GM15510 (cell line): ENCODE results near the gene TRIM7.
"Not testable (repeated sequence)": the region's sequence is repeated elsewhere in the genome, so short reads cannot be mapped to it uniquely, and the experiment has no call there.

Experiments
- POLR2A ChIP-seq: IDR thresholded peaks from 3 replicates; pipeline ENCODE4 v1.6.1; 2011; ENCODE audit warnings: borderline replicate concordance; ENCODE audit not compliant: insufficient read length; ENCODE audit errors: extremely low read depth

Gene TRIM7

DNA sequence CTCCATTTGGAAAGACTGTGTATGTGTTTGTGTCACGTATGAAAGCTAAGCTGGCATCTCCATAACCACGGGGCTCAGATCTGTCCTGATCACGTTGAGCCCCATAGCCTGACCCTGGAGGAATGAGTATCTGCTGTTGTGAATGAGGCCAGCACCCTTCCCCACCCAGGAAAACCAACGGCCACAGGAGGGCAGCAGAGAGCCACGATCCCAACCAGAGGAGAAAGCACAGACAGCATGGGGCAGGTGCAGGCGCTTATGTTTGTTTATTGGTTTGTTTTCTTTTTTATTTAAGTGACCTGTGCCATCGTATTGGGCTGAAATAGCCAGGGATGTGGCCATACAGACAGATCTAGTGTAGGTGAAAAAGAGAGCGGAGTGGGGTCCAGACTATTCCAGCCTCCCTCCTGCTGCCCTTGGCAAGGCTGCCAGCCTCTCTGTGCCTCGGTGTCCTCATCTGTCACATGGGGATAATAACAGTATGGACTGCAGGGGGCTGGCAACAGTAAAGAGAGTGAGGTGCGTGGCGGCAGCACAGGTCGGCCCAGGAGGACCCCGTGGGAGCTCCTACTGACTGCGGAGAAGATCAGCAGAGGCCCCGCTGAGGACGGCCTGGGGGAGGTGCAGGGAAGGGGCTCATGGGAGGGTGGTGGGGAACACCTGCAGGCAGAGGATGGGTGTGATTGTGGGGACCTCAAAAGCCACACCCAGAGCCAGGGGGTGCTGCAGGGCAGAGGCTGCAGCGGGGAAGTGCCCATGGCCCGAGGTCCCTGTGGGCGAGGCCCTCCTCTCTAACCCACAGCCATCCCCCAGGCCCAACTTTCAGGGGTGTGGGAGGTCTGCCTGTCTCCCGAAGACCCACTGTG is 45.5 kb downstream of the TRIM7 start:
- no peak for TF ChIP-seq POLR2A

DNA sequence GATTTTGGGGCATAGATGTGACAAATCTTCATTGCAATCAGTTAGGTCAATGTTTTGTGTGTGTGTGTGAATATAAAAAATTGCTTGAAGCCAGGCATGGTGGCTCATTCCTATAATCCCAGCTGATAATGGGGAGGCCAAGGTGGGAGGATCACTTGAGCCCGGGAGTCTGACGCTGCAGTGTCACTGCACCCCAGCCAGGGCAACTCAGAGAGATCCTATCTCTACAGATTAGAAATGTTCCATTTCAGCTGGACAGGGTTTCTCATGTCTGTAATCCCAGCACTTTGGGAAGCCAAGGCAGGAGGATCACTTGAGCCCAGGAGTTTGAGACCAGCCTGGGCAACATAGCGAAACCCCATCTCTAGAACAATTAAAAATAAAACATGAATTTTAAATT is 46.1 kb downstream of the TRIM7 start:
- no peak for TF ChIP-seq POLR2A

DNA sequence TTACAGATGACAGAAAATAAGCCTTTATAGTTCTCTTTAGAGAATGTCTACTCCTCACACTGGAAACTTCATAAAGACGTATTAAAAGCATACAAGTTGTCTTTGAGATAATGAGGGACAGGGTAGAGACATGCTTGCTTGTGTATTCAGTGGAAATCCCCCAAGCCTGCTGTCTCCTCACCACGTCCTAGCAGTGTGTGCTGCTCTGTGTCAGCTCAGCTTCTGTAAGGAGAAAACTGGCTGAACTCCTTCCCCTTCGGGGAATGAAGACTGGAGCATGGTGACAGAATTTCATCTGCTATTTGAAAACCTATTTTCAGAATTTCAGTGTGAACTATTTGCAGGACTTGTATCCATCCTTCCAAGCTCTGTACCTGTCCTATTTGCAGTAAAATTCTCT is 48.2 kb downstream of the TRIM7 start:
- no peak for TF ChIP-seq POLR2A

DNA sequence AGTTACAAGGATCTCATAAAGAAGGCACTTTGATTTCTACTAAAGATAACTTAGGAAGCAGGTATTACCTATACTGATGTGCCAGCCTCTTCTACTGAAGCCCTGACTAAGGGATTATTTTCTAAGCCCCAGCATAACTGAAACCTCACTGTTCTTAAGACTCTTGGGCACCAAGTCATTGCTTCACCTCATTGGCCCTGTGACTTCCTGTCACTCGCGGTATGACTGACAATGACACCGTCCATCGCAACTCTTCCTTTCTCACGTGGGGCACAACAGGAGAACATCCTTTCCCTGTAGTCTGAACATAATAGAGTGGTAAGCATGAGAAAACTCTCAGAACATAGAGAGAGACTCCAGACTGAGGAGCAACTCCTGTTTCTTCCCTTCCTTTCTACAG is 51.2 kb downstream of the TRIM7 start:
- no peak for TF ChIP-seq POLR2A

DNA sequence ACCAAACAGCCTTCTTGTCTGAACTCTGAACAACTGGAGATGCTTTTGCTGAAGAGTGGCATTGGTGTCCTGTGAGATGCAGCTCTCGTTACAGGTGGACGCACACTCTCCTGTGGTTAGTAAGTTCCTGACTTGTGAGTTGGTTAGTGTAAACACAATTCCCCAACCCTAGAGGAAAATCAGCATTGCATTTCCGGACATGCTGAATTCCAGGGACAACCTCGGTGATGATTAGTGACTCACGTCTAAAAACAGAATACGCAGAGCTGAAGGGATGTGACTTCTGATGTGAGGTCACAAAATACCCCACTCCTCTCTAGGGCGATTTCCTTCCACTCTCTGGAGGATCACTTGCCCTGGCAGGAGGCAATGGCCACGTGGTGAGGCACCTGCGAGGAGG is 52.6 kb downstream of the TRIM7 start:
- TF ChIP-seq POLR2A = no peak

DNA sequence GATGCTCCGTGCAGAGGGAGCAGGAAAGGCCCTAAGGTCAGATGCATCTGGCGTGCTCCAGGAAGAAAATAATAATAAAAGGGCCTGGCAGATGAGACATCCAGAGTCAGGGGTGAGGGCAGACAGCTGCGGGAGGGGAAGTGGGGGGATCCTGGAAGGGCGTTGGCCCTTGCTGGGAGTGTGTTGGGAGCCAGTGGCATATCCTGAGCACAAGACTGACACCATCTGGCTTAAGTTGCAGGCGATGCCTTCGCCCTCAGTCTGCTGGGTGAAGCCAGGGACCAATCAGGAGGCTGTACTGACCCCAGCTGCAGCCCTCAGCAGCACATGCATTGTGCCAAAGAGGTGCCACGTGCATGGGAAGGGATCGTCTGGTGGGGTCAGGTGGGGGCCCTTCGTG is 53.9 kb downstream of the TRIM7 start:
- no peak for TF ChIP-seq POLR2A

DNA sequence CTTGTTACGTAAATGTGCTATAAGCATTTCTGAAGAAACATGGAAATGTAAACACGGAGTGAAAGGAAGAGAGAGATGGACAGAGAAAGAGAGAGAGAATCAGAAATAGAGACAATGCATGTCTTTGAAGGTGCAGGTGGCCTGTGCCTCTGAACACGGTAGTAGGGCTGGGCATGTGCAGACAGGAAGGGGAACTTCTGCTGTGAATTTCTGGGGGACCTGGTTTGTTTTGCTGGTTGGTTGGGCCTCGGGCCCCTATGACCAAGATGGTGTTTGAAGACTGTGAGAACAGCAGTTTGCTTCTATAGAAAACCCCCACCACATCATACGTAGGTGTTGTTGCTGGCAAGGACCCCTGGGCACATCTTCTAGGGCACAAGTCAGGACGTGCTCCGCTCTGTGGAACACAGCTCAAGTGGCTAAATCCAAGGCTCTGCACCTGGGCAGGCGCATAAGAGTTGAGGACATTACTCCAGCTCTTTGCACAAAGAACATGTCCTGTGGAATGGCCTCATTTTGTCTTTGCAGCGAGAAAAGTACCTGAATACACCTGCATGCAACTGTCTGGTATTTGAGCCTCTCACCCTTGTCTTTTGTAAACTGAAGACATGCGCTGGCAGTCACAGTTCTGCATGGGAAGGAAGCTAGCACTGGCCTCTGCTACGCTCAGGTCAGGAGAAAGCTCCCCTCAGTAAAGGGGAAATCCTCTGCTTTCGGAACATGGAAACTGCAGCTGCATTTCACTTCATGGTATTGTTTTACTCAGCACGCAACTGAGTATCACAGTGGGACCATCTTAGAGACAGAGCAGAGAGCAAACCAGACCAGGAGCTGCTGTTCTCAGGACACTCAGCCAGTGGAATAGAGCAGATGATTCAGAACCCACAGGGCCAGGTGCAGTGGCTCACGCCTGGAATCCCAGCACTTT is 54.9 kb downstream of the TRIM7 start:
- no peak for TF ChIP-seq POLR2A

DNA sequence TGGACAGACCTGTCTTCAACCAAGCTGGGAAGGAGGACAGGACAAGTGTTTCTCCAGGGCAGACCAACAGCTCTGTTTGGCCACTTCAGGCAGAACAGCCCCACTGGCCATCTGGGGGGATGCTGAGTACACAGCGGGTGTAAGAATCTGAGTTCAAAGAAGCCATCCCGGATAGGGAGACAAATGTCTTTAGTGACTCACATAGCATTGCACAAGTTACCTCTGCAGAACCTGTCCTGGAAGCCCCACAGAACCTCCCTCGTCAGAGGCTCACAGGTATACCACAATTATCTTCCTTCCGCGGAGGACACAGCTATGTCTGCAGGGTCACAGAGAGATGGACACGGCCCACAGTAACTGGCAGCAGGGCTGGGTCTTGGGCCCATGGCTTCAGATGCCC is 55.6 kb downstream of the TRIM7 start:
- TF ChIP-seq POLR2A = no peak

DNA sequence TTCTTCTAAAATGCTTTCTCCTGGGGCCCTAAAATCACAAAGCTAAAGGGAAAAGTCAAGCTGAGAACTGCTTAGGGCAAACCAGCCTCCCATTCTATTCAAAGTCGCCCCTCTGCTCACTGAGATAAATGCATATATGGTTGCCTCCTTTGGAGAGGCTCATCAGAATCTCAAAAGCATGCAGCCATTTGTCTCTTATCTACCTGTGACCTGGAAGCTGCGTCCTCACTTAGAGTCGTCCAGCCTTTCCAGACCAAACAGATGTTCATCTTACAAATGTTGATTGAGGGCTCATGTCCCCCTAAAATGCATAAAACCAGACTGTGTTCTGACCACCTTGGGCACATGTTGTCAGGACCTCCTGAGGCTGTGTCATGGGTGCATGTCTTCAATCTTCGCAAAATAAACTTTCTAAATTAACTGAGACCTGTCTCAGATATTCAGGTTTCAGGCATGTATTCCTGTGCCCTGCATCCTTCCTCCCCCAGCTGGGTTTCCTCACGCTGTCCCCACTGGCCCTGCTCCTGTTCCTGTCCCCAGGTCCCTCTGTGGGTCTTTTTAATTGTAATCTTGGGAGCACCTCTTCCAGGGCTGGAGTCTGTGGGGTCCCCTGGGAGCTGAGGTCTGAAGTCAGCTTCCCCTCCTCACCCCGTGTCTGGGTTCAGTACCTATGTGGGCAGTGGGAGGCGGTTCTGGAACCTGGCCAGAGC is 57.9 kb downstream of the TRIM7 start, which contains the start of gene OR2V2:
TSS of gene OR2V2 (plus strand) at position 660 of the 710 bp plus-strand sequence. CDS start 7,357 bp downstream, outside the sequence.
- not testable (repeated sequence) for TF ChIP-seq POLR2A

DNA sequence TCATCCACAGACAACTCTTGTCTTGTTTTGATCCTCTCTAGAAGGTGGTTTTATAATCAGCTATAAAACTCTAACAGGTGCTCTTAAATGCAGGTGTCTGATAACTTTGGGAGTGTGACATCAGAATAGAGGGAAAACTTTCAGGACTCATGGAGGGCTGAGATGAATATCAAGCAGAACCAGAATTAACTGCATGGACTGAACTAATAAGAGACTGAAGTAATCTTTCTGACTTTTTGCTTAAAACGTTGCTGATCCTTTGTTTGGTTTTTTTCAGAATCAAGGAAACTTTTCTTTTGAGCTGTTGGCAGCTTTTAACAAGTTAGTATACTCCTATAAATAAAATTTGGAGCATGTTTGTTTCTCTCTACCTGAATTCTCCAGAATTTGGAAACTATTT is 59.9 kb downstream of the TRIM7 start:
- no peak for TF ChIP-seq POLR2A
